HG02938 (cell line): ENCODE data around the gene PNP.
"Not testable (repeated sequence)": the region's sequence is repeated elsewhere in the genome, so short reads cannot be mapped to it uniquely, and the experiment has no call there.

Source experiments
- ATAC-seq: cut with Tn5 transposase; IDR thresholded peaks from one replicate; pipeline ENCODE4 v1.9.1; 2021; ENCODE audit warnings: mild to moderate bottlenecking, moderate library complexity; ENCODE audit not compliant: unreplicated experiment

PNP gene

DNA sequence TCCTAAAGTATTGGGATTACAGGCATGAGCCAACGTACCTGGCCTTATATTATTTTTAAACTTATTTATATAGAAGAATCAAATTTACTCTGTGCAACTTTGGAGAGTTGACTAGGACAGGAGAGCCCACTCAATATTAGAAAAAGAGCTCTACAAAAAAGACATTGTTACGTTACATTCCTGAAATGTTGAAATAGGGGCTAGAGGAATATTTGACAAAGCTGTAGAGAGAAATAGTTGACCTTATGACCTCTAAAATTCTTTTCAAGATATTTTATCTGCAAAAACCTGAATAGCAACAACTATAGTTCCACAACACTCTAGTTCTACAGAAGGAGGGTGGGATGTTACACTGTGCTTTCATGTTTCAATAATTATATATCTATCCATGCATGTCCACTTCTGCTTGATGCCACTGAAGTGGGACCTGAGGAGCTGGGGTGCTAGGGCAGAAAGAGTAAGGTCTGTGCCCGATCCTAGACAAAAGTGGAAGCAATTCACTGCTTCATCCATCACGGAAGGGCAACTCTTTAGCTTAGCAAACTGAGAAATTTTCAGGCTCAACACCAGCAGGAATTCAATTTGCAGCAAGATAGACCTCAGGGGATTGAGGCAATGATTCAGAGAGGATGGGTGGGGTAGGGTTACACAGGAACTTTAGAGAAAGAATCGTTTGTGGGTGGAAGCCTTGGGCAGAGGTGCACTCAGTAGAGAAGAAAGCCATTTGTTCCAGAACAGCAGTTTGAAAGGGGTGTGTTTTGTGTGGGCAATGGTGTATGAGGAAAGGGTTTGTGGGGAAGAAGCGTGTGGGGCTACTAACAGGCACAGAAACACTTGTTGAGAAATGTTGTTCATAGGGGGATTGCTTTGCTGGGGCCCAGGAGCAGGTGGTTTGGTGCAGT is 20.1 kb downstream of the PNP start:
- peak; percentile 35 for ATAC-seq

DNA sequence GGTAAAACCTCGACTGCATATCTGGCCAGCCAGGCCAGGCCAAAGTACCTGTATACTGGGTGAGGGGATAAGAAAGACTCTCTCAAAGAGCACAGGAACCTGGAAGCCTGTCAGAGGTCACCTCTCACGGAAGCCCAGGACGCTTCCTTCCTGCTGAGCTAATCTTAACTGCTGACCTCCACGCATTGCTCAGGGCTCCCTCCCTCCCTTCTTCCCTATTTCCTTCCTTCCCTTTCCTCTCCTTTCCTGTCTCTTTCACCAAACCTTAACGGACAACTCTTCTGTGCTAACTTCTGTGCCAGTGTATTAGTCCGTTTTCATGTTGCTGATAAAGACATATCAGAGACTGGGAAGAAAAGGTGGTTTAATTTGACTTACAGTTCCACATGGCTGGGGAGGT is 21.4 kb downstream of the PNP start:
- no peak for ATAC-seq

- ATAC-seq = no peak
These were observed 23.3 kb downstream of the PNP start for GRCh38 chr14:20492486-20492885.

GRCh38 chr14:20493634-20494033 is 24.4 kb downstream of the PNP start:
- ATAC-seq = no peak

DNA sequence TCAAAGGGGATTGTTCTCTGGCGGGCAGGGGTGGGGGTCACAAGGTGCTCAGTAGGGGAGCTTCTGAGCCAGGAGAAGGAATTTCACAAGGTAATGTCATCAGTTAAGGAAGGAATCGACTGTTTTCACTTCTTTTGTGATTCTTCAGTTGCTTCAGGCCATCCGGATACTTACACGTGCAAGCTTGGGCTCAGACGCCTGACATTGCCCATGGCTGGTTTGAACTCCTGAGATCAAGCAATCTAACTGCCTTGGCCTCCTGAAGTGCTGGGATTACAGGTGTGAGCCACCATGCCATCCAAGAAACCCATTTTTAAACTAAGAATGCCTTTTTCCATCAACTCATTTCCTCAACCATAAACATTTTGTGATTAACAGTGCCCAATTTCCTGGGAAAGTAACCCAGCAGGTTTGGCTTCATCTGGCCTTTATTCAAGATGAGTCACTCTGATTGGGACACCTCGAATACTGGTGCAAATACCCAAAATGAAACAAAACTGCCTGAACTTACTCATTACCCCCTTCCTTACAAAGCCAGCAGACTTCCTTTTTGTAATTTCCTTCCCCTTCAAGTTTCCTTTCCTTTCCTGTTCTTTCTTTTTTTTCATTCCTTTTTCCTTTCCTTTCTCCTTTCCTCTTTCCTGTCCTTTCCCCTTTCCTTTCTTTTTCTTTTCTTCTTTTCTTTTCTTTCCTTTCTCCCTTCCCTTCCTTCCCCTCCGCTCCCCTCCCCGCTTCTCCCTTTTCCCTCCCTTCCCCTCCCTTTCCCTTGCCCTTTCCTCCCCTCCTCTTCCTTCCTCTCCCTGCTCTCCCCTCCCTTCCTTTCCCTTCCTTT is 25.9 kb downstream of the PNP start:
- no peak for ATAC-seq

DNA sequence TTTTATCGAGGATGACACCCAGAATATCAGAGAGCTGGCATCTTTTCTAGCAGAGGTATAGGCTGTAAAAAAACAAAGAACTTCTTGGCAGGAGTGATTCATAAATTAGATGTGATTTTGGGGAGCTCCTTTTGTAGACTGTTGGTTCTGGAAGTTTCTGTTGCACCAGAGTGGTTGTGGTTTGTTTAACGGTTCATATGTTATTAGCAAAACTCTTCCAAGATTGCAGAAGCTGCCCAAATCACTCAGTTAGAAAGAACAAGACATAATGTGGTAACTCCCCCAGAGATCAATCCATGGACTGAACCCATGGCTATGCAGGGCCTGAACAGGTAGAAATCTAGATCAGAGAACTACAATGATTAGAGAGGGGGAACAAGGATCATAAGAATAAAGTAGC is 29.4 kb downstream of the PNP start:
- ATAC-seq = no peak

DNA sequence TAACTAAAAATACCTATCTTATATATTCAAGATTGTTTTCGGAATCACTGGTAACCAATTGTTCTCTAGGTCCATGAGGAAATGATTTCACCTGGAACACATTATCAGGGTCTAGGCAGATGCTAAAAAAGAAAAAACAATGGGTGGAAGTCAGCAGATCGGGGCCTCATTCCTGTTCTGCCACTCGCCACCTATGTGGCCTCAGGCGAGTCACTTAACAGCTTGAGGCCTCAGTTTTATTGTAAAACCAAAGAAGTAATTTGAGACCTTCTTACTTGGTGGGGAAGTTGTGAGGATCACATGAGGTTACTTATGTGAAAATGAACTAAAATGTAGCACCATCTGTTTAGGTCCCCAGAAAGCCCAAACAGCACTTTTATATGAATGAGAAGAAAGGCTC is 29.9 kb downstream of the PNP start:
- no peak for ATAC-seq

DNA sequence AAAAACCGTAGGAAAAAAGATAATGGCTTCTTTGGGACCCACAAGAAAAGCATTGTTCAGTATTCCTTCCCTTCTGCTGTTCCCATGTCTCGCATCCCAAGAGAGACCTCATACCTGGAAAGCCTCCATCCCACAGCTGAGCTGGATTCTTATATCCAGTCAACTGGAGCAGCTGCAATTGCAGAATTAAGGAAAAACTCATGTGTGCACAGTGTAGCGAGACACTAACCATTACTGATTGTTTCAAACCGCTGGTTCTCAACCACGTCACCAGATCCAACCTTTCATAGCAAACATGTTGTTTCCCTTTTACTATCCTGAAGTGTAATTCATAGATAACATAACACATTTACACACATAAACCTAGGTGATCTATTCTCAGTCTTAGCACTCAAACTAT is 30.7 kb downstream of the PNP start:
- ATAC-seq = no peak

GRCh38 chr14:20501346-20501745 is 32.1 kb downstream of the PNP start:
- ATAC-seq = no peak

DNA sequence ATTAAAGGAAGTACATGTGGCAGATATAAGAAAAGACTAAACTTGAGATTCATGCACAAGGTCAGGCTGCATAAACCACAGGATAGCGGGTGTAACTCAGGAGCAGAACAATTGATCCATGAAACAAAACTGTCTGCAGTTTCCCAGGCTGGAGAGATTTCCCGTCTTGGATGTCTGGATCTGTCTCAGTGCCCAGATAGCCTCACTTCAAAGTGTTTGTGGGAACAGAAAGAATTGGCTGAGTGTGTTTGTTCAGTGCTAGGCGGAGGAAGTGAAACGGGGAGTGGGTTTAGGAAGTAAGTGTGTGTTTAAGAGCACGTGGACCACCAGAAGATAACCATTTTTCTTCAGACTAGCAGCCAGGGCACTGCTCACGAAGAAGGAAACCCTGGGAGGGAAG is 34.7 kb downstream of the PNP start:
- no peak for ATAC-seq

GRCh38 chr14:20506276-20506675 is 37.1 kb downstream of the PNP start:
- not testable (repeated sequence) for ATAC-seq

GRCh38 chr14:20506752-20507151 is 37.5 kb downstream of the PNP start:
- not testable (repeated sequence) for ATAC-seq

DNA sequence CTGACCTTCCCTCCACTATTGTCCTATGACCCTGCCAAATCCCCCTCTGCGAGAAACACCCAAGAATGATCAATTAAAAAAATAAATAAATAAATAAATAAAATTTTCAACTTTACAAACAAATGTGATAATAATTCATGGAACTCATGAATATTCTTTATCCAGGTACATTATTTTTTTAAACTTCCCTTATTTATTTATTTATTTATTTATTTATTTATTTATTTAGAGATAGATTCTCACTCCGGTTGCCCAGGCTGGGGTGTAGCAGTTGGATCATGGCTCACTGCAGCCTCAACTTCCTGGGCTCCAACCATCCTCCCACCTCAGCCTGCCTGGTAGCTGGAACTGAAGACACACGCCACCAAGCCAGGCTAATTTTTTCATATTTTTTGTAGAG is 38.3 kb downstream of the PNP start:
- not testable (repeated sequence) for ATAC-seq

DNA sequence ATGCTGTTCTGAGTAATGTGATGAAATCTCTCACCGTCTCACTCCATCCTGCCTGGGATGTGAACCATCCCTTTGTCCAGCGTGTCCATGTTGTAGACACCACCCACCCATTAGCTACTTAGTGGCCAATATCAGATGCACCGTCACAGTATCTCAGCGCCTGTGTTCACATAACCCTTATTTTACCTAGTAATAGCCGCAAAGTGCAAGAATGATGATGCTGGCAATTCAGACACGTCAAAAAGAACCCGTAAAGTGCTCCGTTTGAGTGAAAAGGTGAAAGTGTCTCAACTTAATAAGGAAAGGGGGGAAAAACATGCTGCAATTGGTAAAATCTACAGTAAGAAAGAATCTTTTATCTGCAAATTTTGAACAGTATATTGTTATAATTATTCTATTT is 39.2 kb downstream of the PNP start:
- no peak for ATAC-seq

GRCh38 chr14:20512177-20512905 is 43.1 kb downstream of the PNP start:
- no peak for ATAC-seq

- no peak for ATAC-seq
These were observed 46.6 kb downstream of the PNP start for GRCh38 chr14:20515846-20516245.

- ATAC-seq = no peak
These were observed 47.7 kb downstream of the PNP start for GRCh38 chr14:20516921-20517320.

GRCh38 chr14:20522332-20522731 is 53.1 kb downstream of the PNP start:
- ATAC-seq = no peak

DNA sequence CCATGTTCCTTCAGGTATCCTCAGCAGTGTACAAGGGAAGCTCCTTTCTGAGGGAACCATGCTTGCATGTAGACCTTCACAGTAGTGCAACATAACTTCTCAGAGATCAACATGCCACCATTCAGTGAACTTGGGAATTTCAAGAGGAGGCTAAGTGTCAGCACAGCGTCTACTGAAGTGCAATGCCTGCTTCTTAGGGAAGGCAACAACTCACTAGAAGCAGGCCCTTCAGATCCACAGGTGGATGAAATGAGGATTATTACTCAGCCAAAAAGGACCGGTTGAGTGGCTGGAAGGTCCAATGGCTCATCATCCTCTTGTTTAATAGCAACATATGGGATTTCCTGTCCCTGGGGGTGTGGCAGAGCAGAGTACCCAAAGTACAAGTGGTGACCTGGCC is 54.8 kb downstream of the PNP start:
- ATAC-seq = no peak
